GM19324 (cell line): ENCODE results near the gene MMP7.

ENCODE experiments used
- ATAC-seq: cut with Tn5 transposase; IDR thresholded peaks from one replicate; pipeline ENCODE4 v1.9.1; 2021; ENCODE audit warnings: mild to moderate bottlenecking, moderate library complexity; ENCODE audit not compliant: unreplicated experiment, low FRiP score

Gene MMP7, protein sequence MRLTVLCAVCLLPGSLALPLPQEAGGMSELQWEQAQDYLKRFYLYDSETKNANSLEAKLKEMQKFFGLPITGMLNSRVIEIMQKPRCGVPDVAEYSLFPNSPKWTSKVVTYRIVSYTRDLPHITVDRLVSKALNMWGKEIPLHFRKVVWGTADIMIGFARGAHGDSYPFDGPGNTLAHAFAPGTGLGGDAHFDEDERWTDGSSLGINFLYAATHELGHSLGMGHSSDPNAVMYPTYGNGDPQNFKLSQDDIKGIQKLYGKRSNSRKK

GRCh38 chr11:102530558-102530957, at the start of gene MMP7:
MMP7 (minus strand) TSS chr11:102530747; CDS start chr11:102530700, 47 bp downstream.
- no peak for ATAC-seq

DNA sequence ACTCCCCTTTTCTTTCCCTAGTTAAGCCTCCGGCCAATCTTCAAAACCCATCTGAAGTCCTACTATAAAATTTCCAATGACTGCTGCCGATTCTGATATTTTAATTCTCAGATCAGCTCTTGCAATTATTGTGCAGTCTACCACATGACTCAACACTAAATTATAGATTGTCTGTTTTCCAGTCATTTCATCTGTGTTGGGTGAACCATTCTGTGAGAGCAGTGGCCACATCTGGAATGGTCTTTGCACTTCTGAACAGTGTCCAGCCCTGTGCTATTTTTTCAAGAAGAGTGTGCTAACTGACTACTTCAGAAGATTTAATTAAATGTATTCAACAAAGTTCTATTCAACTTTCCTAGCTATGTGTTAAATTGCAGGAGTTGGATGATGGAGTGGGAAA, 47.2 kb upstream of the MMP7 start:
- no peak for ATAC-seq

GRCh38 chr11:102577182-102577581, 46.6 kb upstream of the MMP7 start:
- no peak for ATAC-seq

DNA sequence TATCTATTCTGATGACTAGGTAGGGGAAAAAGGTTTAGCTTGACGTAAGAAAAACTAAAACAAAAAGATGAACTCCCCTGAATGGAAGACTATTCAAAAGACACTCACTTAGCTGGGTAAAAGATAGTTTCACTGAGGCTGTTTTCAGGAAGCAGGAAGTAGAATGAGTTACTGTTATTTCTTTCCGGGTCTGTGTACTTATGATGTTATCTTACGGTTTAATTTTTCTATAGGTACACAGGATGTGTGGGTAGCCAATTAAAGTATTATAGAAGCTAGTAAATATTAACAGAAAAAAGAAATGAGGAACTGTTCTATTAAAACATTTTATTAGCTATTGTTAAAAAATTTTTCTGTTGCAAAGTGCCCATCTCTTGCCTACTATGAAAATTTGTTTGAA, 45.8 kb upstream of the MMP7 start:
- no peak for ATAC-seq

DNA sequence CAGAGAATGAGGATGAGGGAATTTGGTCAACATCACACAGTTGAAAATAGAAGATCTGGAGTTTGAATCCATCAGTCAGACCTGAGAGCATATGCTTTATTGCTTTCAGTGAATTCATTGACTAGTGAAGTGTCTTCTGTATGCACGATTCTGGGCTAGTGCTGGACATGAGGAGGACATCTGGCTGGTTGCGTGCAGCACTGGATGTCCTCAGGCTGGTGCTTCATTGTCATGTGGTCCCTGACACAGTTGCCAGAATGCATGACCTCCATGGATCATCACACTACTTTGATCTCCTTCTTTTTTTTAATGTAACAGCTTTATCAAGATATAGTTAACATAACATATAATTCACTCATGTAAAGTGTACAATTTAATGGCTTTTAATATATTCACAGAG, 44.5 kb upstream of the MMP7 start:
- no peak for ATAC-seq

- ATAC-seq = no peak
Observed at GRCh38 chr11:102573851-102574250, 43.3 kb upstream of the MMP7 start.

- no peak for ATAC-seq
Observed at GRCh38 chr11:102572554-102573220, 42.1 kb upstream of the MMP7 start.

GRCh38 chr11:102568851-102569250, 38.3 kb upstream of the MMP7 start:
- ATAC-seq = no peak

DNA sequence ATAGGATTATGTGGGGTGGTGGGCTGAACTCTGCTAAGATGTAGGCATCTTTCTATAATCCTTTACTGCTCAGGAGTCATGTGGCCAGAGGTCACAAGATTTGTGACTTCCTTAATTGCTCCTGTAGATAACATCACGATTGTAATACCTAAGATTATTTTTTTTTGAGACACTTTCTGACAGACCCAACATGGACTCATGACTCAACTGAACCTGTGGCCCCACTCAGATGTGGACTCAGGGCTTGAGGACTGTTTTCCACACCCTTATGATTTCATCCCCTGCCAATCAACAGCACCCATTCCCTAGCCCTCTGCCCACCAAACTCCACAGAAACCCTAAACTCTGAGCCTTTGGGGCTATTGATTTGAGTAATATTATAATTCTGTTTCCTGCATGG, 35.6 kb upstream of the MMP7 start:
- ATAC-seq = no peak

DNA sequence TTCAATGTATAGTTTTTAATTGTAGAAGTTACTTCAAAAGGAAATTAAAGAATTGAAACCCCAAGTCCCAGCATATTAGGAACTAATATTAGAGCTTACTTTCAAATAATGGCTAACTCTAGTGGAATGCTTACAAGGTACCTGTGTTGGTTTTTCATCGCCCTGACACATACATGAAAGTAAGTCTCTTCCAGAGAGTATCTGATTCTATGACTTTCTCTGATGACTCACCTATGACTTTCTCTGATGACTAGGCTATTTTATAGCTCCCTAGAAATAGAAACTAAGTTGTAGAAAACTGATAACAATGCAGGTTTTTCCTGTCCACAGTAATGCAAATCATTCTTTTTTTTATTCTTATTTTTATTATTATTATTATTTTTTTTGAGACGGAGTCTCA, 33.6 kb upstream of the MMP7 start:
- ATAC-seq = peak; percentile 43

DNA sequence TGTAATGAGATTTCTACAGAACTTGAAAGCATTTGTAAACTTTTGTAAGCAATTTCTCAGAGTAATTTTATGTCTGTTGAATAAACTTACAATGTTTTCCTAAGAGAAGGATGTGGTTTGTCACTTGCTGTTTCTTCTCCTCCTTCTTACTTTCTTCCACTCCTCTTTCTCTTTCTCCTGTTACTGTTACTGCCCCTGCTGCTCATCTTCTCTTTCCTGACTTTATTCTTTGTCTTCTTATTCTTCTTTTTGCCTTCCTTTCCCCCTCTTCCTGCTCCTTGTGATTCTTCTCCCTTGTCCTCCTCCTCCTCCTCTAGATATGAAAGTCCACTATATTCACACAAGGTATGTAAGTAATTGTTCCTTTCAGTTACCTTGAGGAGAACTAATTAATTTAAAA, 31.1 kb upstream of the MMP7 start:
- no peak for ATAC-seq

DNA sequence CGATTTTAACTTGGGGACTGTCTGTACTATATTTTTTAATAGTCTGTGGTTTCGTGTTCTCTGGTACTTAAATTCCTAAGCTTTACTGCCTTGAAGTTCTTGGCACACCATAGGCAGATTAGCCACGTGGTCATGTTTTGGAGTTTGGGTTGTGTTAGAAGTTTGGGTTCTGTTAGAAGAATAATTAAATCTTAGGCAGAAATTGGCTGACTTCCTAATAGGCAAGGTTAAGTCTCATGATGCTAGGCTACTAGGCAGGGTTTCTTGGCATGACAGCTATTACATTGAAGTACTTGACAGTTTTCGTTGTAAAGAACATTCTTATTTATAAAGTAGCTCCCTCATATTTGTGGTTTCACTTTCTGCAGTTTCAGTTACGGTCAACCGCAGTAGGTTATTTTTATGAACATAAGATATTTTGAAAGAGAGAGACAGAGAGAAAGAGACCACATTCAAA, 30.0 kb upstream of the MMP7 start:
- ATAC-seq = peak; percentile 64

GRCh38 chr11:102559839-102560238, 29.3 kb upstream of the MMP7 start:
- peak; percentile 46 for ATAC-seq

DNA sequence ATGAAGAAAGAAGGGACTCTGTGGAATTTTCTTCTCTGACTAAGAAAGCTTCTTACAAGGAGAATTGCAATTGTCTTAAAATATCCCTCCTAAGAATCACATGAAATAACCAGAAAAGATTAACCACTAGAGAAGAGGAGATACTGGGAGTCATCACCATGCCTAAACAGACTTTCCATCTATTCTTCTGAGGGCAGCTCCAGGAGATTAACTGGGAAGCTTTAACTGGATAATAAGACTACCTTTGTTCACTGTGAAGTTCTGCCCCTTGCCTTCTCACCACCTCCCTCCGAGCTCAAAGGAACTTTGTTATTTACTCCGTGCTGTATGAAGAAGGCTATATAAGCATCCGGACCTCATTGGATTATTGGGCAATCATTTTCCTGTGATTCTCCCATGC, 24.5 kb upstream of the MMP7 start:
- ATAC-seq = no peak

DNA sequence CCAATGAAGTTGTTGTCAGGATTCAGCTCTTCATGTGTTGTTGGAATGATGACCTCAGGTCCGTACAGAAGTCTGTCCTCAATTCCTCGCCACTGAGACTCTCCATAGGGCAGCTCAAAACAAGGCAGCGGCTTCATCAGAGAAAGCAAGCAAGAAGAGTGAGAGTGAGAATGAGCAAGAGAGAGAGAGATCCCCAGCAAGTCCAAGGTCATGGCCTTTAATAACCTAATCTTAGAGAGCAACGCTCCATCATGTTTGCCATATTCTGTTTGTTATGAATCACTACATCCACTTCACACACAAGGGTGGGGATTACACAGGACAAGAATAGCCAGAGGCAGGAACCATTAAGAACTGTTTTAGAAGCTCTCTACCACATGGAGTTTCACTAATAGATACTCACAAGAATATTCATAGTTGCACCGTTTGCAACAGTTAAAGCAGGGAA, 23.3 kb upstream of the MMP7 start:
- no peak for ATAC-seq

GRCh38 chr11:102552447-102553194, 22.1 kb upstream of the MMP7 start:
- ATAC-seq = no peak

GRCh38 chr11:102552020-102552419, 21.5 kb upstream of the MMP7 start:
- ATAC-seq = no peak

GRCh38 chr11:102551169-102551781, 20.7 kb upstream of the MMP7 start:
- no peak for ATAC-seq

GRCh38 chr11:102546923-102547471, 16.4 kb upstream of the MMP7 start:
- peak; percentile 78 for ATAC-seq

- no peak for ATAC-seq
Observed at GRCh38 chr11:102546427-102546826, 15.9 kb upstream of the MMP7 start.

GRCh38 chr11:102545701-102546100, 15.2 kb upstream of the MMP7 start:
- ATAC-seq = no peak
